ENCODE data around the gene SLC5A10. TPM values are rescaled to one million over a fixed set of nuclear protein-coding genes. Genes with fewer than 3 reads are reported as not detected.

Gene SLC5A10
- total RNA-seq, 6 experiments from 2014 or later, result not detected

- no peak overlapping the region for H3K27ac Mint-ChIP-seq
- H3K36me3 Mint-ChIP-seq (ENCODE audit: low read depth), result no peaks in the 10 kb centered on the region
- no peaks in the 10 kb centered on the region for H3K9me3 Mint-ChIP-seq
- H3K27me3 Mint-ChIP-seq (ENCODE audit: insufficient read depth), result peaks cover 3% of the 10 kb centered on the region; the same call in 1 of the 2 replicates
- no peak for DNase-seq
- H3K4me3 Mint-ChIP-seq, result no peak overlapping the region
- no peak for TF ChIP-seq CTCF (IDR thresholded peaks at IDR 0.05)
- peaks cover 13% of the 10 kb centered on the region for H3K4me1 Mint-ChIP-seq (ENCODE audit: low read depth)
Measured at GRCh38 chr17:19016297-19016696, 64.3 kb downstream of the SLC5A10 start.

GRCh38 chr17:19016881-19017280 is 64.9 kb downstream of the SLC5A10 start:
- H3K27ac Mint-ChIP-seq, result no peak overlapping the region
- peaks cover 12% of the 10 kb centered on the region for H3K4me1 Mint-ChIP-seq (ENCODE audit: low read depth)
- peaks cover 3% of the 10 kb centered on the region; the same call in 1 of the 2 replicates for H3K27me3 Mint-ChIP-seq (ENCODE audit: insufficient read depth)
- no peak for TF ChIP-seq CTCF (IDR thresholded peaks at IDR 0.05)
- H3K4me3 Mint-ChIP-seq, result no peak overlapping the region
- H3K36me3 Mint-ChIP-seq (ENCODE audit: low read depth), result no peaks in the 10 kb centered on the region
- no peaks in the 10 kb centered on the region for H3K9me3 Mint-ChIP-seq
- no peak for DNase-seq

DNA sequence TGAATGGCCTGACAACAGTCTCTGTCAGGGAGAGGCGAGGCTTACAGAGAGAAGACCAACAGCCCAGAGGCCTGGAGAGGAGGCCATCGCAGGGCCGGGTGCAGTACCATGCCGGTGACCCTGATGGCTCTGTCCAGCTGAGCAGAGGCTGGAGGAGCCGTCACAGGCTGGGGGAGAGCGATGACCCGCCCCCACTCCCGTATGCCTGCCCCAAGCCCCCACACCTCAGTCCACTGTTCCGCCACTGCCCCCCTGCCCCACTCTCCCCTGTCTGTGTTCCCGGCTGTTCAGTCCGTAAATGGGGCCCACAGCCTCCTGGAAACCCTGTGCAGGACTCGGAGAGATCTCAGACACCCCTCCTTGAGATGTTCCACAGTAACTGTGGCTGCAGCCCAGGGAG is 65.4 kb downstream of the SLC5A10 start:
- TF ChIP-seq CTCF (IDR thresholded peaks at IDR 0.05), result no peak
- H3K27me3 Mint-ChIP-seq (ENCODE audit: insufficient read depth), result peaks cover 3% of the 10 kb centered on the region; the same call in 1 of the 2 replicates
- H3K27ac Mint-ChIP-seq, result no peak overlapping the region
- H3K4me3 Mint-ChIP-seq, result no peak overlapping the region
- peaks cover 12% of the 10 kb centered on the region for H3K4me1 Mint-ChIP-seq (ENCODE audit: low read depth)
- DNase-seq, result no peak
- no peaks in the 10 kb centered on the region for H3K36me3 Mint-ChIP-seq (ENCODE audit: low read depth)
- no peaks in the 10 kb centered on the region for H3K9me3 Mint-ChIP-seq

- DNase-seq, result no peak
- no peaks in the 10 kb centered on the region for H3K36me3 Mint-ChIP-seq (ENCODE audit: low read depth)
- H3K4me3 Mint-ChIP-seq, result no peak overlapping the region
- TF ChIP-seq CTCF (IDR thresholded peaks at IDR 0.05), result no peak
- H3K4me1 Mint-ChIP-seq (ENCODE audit: low read depth), result peaks cover 12% of the 10 kb centered on the region
- H3K9me3 Mint-ChIP-seq, result no peaks in the 10 kb centered on the region
- H3K27me3 Mint-ChIP-seq (ENCODE audit: insufficient read depth), result peaks cover 3% of the 10 kb centered on the region; the same call in 1 of the 2 replicates
- no peak overlapping the region for H3K27ac Mint-ChIP-seq
Measured at GRCh38 chr17:19017804-19018599, 66.0 kb downstream of the SLC5A10 start.

GRCh38 chr17:19018600-19018950 is 66.6 kb downstream of the SLC5A10 start:
- no peak for DNase-seq
- no peak overlapping the region for H3K27ac Mint-ChIP-seq
- peaks cover 3% of the 10 kb centered on the region; the same call in 1 of the 2 replicates for H3K27me3 Mint-ChIP-seq (ENCODE audit: insufficient read depth)
- no peaks in the 10 kb centered on the region for H3K36me3 Mint-ChIP-seq (ENCODE audit: low read depth)
- TF ChIP-seq CTCF (IDR thresholded peaks at IDR 0.05), result no peak
- peaks cover 12% of the 10 kb centered on the region for H3K4me1 Mint-ChIP-seq (ENCODE audit: low read depth)
- no peak overlapping the region for H3K4me3 Mint-ChIP-seq
- H3K9me3 Mint-ChIP-seq, result no peaks in the 10 kb centered on the region

Measured in HFFc6 (cell line).